Caco-2 (cell line): ENCODE data around the gene COTL1. TPM values are rescaled to one million over a fixed set of nuclear protein-coding genes. Genes with fewer than 3 reads are reported as not detected.

Source experiments
- BruUV-seq: library from RNA; stranded (reverse); fragments of 400-500 nt; replicated peaks from 2 replicates; lab custom pipeline; 2021; lab: Mats Ljungman, UMichigan
- CTCF ChIA-PET: fragments of 300-600 bp; sonication (Branson Sonifier 250); formaldehyde crosslinking; loops from one replicate; lab custom pipeline; 2022; ENCODE audit warnings: antibody characterized with exemption; lab: Charles Lee
- POLR2A ChIA-PET: fragments of 300-600 bp; sonication (Branson Sonifier 250); formaldehyde crosslinking; loops from one replicate; lab custom pipeline; 2022; ENCODE audit warnings: antibody characterized with exemption; lab: Charles Lee
- DNase-seq, 2 experiments: peaks; one replicate each; pipeline versions ENCODE4 v3.0.0 to v3.0.0-alpha.2; 2020 to 2022
- H3K27me3 ChIP-seq: replicated peaks from 2 replicates; pipeline ENCODE4 v1.6.0; 2011; ENCODE audit warnings: low read length; ENCODE audit not compliant: control insufficient read depth, insufficient read depth
- H3K36me3 ChIP-seq: 2 replicates; pipeline ENCODE4 v1.5.1; 2011; ENCODE audit warnings: low read length; ENCODE audit not compliant: control insufficient read depth, insufficient read depth
- H3K4me1 ChIP-seq: fragments of 250-450 bp; sonication (Bioruptor Pico); 2 replicates; pipeline ENCODE4 v1.5.1; 2020; ENCODE audit warnings: mild to moderate bottlenecking
- H3K4me3 ChIP-seq: 2 replicates; pipeline ENCODE4 v1.5.1; 2011; ENCODE audit warnings: low read depth, mild to moderate bottlenecking, control low read depth, low read length
- H3K9me3 ChIP-seq: fragments of 250-450 bp; sonication (Bioruptor Pico); 2 replicates; pipeline ENCODE4 v1.5.1; 2020; ENCODE audit warnings: mild to moderate bottlenecking, moderate library complexity
- H3K27ac Mint-ChIP-seq: one replicate; pipeline ENCODE4 v1.8.0; 2022; ENCODE audit warnings: mixed read lengths; ENCODE audit not compliant: unreplicated experiment
- H3K27me3 Mint-ChIP-seq: one replicate; pipeline ENCODE4 v1.8.0; 2022; ENCODE audit warnings: mixed read lengths; ENCODE audit not compliant: insufficient read depth, unreplicated experiment
- H3K36me3 Mint-ChIP-seq: one replicate; pipeline ENCODE4 v1.8.0; 2022; ENCODE audit warnings: mild to moderate bottlenecking, mixed read lengths; ENCODE audit not compliant: insufficient read depth, unreplicated experiment
- H3K4me1 Mint-ChIP-seq: one replicate; pipeline ENCODE4 v1.8.0; 2022; ENCODE audit warnings: low read depth, mixed read lengths; ENCODE audit not compliant: unreplicated experiment
- H3K4me3 Mint-ChIP-seq: one replicate; pipeline ENCODE4 v1.8.0; 2022; ENCODE audit warnings: mild to moderate bottlenecking, moderate library complexity, mixed read lengths; ENCODE audit not compliant: unreplicated experiment
- H3K9me3 Mint-ChIP-seq: one replicate; pipeline ENCODE4 v1.8.0; 2022; ENCODE audit warnings: mixed read lengths; ENCODE audit not compliant: unreplicated experiment
- CTCF ChIP-seq, 2 experiments: fragments of 200-600 bp in 1 of 2; IDR thresholded peaks; 1 replicate in 1 of 2; 2 replicates in 1 of 2; pipeline versions ENCODE4 v1.5.1 to v1.8.0; 2011 to 2022; ENCODE audit warnings: antibody characterized with exemption in 1 of 2, control low read depth in 1 of 2, inconsistent platforms in 1 of 2, low read depth in 1 of 2, low read length in 1 of 2, mild to moderate bottlenecking in 1 of 2, moderate library complexity in 1 of 2; ENCODE audit not compliant: insufficient read depth in 1 of 2, severe bottlenecking in 1 of 2, unreplicated experiment in 1 of 2
- intact Hi-C: fragments of 100-400 bp; cut with micrococcal nuclease; formaldehyde crosslinking; loops from one replicate; pipeline ENCODE4 v1.10.0; 2022; ENCODE audit not compliant: unreplicated experiment
- total RNA-seq: library from RNA; stranded (reverse); gene quantifications from 2 replicates; pipeline ENCODE4 v1.2.3, GENCODE V29; 2022

COTL1 gene
- total RNA-seq, 1 experiment from 2014 or later: 434 TPM

DNA sequence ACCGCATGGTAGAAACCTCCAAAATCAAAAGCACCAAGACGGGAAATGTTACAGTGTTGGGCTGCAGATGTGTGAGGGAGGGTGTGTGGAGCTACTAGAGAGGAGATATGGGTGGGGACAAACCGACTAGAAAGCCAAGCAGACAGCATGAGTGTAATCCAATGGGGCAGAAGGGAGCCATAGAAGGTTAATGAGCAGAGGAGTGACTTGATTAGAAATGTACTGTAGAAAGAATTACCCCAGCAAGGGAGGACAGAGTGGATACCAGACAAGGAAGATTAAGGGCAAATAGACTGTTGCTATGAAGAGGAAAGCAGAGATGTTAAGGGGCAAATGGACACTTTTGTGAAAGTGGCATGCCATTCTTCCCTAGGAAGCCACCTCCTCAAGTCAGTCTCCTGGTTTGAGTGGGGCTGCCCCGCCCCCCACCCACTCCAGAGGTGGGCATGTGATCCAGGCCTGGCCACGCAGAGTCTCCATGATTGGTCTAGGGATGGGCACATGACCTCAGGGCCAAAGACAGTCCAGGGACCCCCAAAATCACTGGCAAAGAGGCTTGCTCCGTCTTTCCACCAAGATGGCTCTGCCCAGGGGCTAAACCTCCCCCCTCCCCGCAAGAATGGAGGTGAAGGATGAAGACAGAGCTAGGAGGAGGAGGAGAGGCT is 4.3 kb downstream of the COTL1 start:
- peaks cover 84% of the 10 kb centered on the region for H3K36me3 Mint-ChIP-seq
- no peak for DNase-seq
- Histone ChIP-seq H3K4me1 (peaks cover 16% of the 10 kb centered on the region), H3K27me3 (no peaks in the 10 kb centered on the region), H3K9me3 (no peaks in the 10 kb centered on the region), H3K36me3 (no peaks in the 10 kb centered on the region), H3K4me3 (no peak overlapping the region)
- peaks cover 32% of the 10 kb centered on the region for H3K4me1 Mint-ChIP-seq
- peak overlapping the region; percentile 5 for H3K4me3 Mint-ChIP-seq
- no peaks in the 10 kb centered on the region for H3K27me3 Mint-ChIP-seq
- no peak for TF ChIP-seq CTCF (IDR thresholded peaks at IDR 0.05; ENCODE audit: insufficient read depth in 1 of 2, low read depth in 1 of 2, low read length in 1 of 2, severe bottlenecking in 1 of 2, unreplicated experiment in 1 of 2)
- no peaks in the 10 kb centered on the region for H3K9me3 Mint-ChIP-seq
- intact Hi-C loops: no loop called here
- peak overlapping the region; percentile 33 for H3K27ac Mint-ChIP-seq
- ChIA-PET POLR2A (no interaction called here), CTCF (no interaction called here)
- BruUV-seq: no TSS peak

GRCh38 chr16:84612686-84613085 is 5.2 kb downstream of the COTL1 start:
- no TSS peak for BruUV-seq
- ChIA-PET POLR2A (no interaction called here), CTCF (no interaction called here)
- Mint-ChIP-seq H3K4me3 (no peak overlapping the region), H3K36me3 (peaks cover 83% of the 10 kb centered on the region), H3K4me1 (peaks cover 27% of the 10 kb centered on the region), H3K27ac (no peak overlapping the region), H3K9me3 (no peaks in the 10 kb centered on the region), H3K27me3 (no peaks in the 10 kb centered on the region)
- H3K36me3 ChIP-seq: no peaks in the 10 kb centered on the region
- no peak for DNase-seq
- no peaks in the 10 kb centered on the region for H3K27me3 ChIP-seq
- H3K4me3 ChIP-seq: no peak overlapping the region
- TF ChIP-seq CTCF (IDR thresholded peaks at IDR 0.05; ENCODE audit: insufficient read depth in 1 of 2, low read depth in 1 of 2, low read length in 1 of 2, severe bottlenecking in 1 of 2, unreplicated experiment in 1 of 2): no peak
- peaks cover 16% of the 10 kb centered on the region for H3K4me1 ChIP-seq
- intact Hi-C loops: no loop called here
- H3K9me3 ChIP-seq: no peaks in the 10 kb centered on the region

DNA sequence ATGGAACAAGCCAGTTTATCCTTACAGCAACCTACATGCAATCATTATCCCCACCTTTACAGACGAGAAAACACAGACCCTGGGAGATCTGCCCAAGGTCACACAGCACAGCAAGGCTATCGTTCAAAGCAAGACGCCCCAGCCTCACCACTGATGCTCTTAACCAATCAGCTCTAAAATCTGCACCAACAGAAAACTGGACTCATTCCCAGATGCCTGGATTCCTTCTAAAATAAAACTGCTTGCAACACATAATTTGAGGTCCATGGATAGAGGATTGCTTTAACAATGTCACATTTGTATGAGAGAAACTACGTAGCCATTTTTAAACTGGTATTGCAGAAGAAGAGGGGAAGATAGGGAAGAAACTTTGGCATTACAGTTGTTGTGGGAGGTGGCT is 6.8 kb downstream of the COTL1 start:
- DNase-seq: no peak
- ChIA-PET POLR2A (no interaction called here), CTCF (no interaction called here)
- no TSS peak for BruUV-seq
- peaks cover 77% of the 10 kb centered on the region for H3K36me3 Mint-ChIP-seq
- H3K4me1 Mint-ChIP-seq: peaks cover 20% of the 10 kb centered on the region
- no peak overlapping the region for H3K4me3 Mint-ChIP-seq
- no peaks in the 10 kb centered on the region for H3K36me3 ChIP-seq
- intact Hi-C loops: no loop called here
- H3K27me3 ChIP-seq: no peaks in the 10 kb centered on the region
- no peak overlapping the region for H3K4me3 ChIP-seq
- no peak for TF ChIP-seq CTCF (IDR thresholded peaks at IDR 0.05; ENCODE audit: insufficient read depth in 1 of 2, low read depth in 1 of 2, low read length in 1 of 2, severe bottlenecking in 1 of 2, unreplicated experiment in 1 of 2)
- H3K9me3 ChIP-seq: no peaks in the 10 kb centered on the region
- H3K4me1 ChIP-seq: peaks cover 13% of the 10 kb centered on the region
- H3K27ac Mint-ChIP-seq: peak overlapping the region; percentile 7
- H3K9me3 Mint-ChIP-seq: no peaks in the 10 kb centered on the region
- H3K27me3 Mint-ChIP-seq: no peaks in the 10 kb centered on the region
